Lower leg skin (tissue), 4 donors: ENCODE data around the gene ABLIM1. TPM values are rescaled to one million over a fixed set of nuclear protein-coding genes. Genes with fewer than 3 reads are reported as not detected.

Experiments used
- DNase-seq, 2 donors: peaks; one replicate each; pipeline ENCODE4 v3.0.0-alpha.2; 2019; ENCODE audit warnings: low spot score in 2 of 2
- H3K4me3 ChIP-seq: fragments of 200-600 bp; sonication (generic); 2 replicates; pipeline ENCODE4 v1.5.1; 2017; ENCODE audit warnings: mild to moderate bottlenecking, low read depth; ENCODE audit not compliant: poor library complexity, severe bottlenecking
- POLR2A ChIP-seq, 2 donors: fragments of 450-650 bp; IDR thresholded peaks; one replicate each; pipeline ENCODE4 v1.6.1; 2016 to 2017; ENCODE audit warnings: antibody characterized with exemption in 2 of 2, mild to moderate bottlenecking in 1 of 2, moderate library complexity in 1 of 2
- WGBS, 2 donors: methylation state at CpG; one replicate each; pipeline ENCODE4 v1.1.5; 2018; 5-methylcytosine and 5-hydroxymethylcytosine counted together
- intact Hi-C: fragments of 100-400 bp; cut with DNase I; formaldehyde crosslinking; loops from one replicate; pipeline ENCODE4 v1.15.0; 2023; ENCODE audit warnings: low total_unique reads
- total RNA-seq, 4 donors: library from RNA; depleted of rRNA; stranded (reverse); fragments of >200 nt; gene quantifications; one replicate each; pipeline ENCODE4 v1.1.0, GENCODE V29; 2016
- TF ChIP-seq, protein P1 (sequence below), 3 donors: fragments of 450-650 bp; IDR thresholded peaks; one replicate each; pipeline ENCODE4 v1.5.1; 2016; ENCODE audit warnings: antibody characterized with exemption in 3 of 3, mild to moderate bottlenecking in 3 of 3, moderate library complexity in 2 of 3

ABLIM1 gene
- total RNA-seq, 4 donors from 2014 or later: 171 to 258 (median 209) TPM

DNA sequence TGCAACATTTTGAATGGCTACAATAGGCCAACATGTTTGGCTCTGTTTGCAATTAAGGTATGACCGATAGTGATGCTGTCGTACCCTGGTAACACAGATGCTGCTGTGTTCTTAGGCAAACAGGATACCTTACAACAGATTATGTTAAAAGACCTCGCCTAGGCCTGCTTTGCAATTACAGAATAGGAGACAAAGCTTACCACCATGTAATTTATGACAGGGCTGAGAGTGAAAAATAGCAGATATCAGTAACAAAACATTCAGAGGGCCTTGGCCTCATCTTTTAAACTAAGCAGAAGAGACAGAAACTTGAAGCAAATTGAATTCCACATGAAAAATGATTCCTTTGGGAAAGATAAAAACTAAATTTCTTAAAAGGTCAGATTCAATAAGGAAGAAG is 29.4 kb upstream of the ABLIM1 start:
- WGBS, 2 donors: 72 to 74% methylated on average over 3 of the region's 3 CpGs

DNA sequence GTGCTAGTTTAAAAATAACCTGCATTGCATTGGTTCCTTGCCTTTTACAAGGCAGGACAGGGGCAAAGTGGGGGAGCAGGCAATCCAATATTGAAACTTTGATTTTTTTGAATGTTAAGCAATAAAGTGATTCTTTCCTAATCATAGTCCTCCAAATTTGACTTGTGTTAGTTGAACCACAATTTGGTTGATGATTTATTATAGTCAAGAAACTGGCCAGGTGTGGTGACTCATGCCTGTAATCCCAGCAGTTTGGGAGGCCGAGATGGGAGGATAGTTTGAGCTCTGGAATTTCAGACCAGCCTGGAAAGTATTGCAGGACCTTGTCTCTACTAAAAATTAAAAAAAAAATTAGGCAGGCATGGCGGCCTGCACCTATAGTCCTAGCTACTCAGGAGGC is 27.9 kb upstream of the ABLIM1 start:
- DNase-seq: no peak
- intact Hi-C loops: no loop called here
- no peak overlapping the region for H3K4me3 ChIP-seq
- WGBS, 2 donors: 55 to 75% methylated on average over 2 of the region's 2 CpGs
- TF ChIP-seq, protein P1, sequence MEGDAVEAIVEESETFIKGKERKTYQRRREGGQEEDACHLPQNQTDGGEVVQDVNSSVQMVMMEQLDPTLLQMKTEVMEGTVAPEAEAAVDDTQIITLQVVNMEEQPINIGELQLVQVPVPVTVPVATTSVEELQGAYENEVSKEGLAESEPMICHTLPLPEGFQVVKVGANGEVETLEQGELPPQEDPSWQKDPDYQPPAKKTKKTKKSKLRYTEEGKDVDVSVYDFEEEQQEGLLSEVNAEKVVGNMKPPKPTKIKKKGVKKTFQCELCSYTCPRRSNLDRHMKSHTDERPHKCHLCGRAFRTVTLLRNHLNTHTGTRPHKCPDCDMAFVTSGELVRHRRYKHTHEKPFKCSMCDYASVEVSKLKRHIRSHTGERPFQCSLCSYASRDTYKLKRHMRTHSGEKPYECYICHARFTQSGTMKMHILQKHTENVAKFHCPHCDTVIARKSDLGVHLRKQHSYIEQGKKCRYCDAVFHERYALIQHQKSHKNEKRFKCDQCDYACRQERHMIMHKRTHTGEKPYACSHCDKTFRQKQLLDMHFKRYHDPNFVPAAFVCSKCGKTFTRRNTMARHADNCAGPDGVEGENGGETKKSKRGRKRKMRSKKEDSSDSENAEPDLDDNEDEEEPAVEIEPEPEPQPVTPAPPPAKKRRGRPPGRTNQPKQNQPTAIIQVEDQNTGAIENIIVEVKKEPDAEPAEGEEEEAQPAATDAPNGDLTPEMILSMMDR (IDR thresholded peaks at IDR 0.05): no peak
- no peak for TF ChIP-seq POLR2A (IDR thresholded peaks at IDR 0.05)

More for the DNA sequence above, 29.4 kb upstream of the ABLIM1 start:
- DNase-seq: no peak
- H3K4me3 ChIP-seq: no peak overlapping the region
- intact Hi-C loops: no loop called here
- TF ChIP-seq POLR2A (IDR thresholded peaks at IDR 0.05): no peak
- TF ChIP-seq, protein P1 (IDR thresholded peaks at IDR 0.05): no peak

DNA sequence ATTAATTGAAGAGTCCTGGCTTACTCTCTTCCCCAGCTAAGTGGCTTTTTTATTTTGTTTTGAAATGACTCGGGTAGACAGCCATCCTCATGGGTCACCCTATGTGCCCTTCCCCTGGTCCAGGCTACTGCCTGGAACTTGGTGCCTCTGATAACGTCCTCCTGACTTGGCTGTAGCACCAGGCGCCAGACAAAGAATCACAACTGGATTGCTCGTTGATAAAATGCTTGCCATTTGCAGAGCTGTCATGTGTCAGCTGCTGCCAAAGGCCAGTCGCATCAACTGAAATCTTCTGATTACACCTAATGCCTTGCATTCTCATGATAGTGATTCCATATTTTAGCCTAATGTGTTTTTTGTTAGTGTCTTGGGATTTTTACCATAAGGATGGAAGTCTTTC is 27.4 kb upstream of the ABLIM1 start:
- no peak for TF ChIP-seq POLR2A (IDR thresholded peaks at IDR 0.05)
- H3K4me3 ChIP-seq: no peak overlapping the region
- WGBS, 2 donors: 53 to 57% methylated on average over 5 of the region's 5 CpGs

DNA sequence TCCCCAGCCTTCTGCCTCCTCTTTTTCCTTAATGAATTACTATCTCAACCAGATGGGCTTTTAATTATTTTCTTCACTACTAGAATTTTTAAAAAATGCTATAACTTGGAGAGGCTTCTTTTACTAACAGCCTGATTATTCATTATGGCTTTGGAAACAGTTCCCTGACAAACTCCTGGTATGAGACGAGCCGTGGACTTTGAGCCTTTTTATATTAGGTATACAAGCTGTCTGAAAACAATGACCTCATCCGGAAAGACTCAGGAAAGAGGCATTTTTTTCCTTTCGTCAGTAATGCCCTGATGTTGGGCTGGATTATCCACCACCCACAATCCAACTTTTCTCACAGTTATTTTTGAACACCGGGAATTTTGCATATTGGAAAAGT is 26.7 kb upstream of the ABLIM1 start:
- intact Hi-C loops: no loop called here
- no peak overlapping the region for H3K4me3 ChIP-seq

More for the DNA sequence above, 27.4 kb upstream of the ABLIM1 start:
- no peak for DNase-seq
- intact Hi-C loops: no loop called here

DNA sequence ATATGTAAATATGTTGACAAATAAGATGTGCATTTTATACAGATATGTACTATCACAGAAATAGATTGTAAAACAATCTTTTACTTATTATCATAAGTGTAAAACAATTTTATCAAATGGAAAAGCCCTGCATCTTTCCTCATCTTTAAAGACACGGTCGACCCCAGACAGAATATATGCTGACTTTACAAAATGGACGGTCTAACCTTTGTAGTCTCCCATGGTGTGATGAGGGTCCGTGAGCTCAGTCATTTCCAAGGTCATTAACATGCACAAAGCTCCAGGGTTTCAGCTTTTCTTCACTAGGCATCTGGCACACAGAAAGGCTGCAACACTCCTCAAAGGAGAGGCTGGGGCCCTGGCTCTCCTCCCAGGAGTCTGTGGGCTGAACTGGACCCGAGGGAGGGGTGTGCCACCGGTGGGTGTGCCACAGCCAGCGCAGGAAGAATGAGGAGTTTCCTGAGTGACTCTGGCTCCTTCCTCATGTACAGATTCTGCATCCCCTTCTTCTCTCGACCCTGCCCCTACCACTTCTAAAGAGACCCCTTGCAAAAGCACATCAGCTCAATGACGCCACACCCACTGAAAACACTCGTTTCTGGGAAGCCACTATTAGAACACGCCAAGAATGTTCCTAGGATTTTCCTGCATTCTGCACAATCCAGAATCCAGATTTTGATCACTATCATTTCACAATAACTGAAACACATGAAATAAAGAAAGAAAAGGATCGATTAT is 26.2 kb upstream of the ABLIM1 start:
- no peak overlapping the region for H3K4me3 ChIP-seq
- no peak for TF ChIP-seq POLR2A (IDR thresholded peaks at IDR 0.05)
- TF ChIP-seq, protein P1 (IDR thresholded peaks at IDR 0.05): no peak
- 7 to 8% methylated on average over 12 of the region's 12 CpGs for WGBS, 2 donors
- intact Hi-C loops: no loop called here
- DNase-seq: peak; percentile 52 to 89

More for the DNA sequence above, 26.7 kb upstream of the ABLIM1 start:
- DNase-seq: no peak
- WGBS, 2 donors: 11 to 19% methylated on average over 5 of the region's 5 CpGs
- no peak for TF ChIP-seq POLR2A (IDR thresholded peaks at IDR 0.05)
- TF ChIP-seq, protein P1 (IDR thresholded peaks at IDR 0.05): no peak

DNA sequence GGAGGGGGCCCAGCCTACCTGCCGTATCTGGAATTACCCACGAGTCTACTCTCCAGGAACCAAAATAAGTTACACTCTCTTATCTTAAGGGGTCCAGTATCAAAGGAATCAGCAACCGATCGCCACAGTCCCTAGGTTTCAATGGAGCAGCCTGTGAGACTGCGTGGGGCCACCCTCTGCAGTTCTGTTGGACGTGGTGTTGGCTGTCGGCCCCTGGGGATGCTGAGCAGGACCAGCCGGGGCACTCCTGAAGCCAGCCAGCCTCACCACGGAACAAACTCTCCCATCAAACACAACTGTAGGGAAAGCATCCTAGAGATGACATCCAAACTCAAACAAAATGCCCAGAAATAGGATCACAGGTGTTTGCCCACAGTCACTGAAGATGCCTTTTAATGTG is 25.5 kb upstream of the ABLIM1 start:
- TF ChIP-seq POLR2A (IDR thresholded peaks at IDR 0.05): no peak
- TF ChIP-seq, protein P1 (IDR thresholded peaks at IDR 0.05): no peak
- intact Hi-C loops: no loop called here
- 50 to 56% methylated on average over 9 of the region's 9 CpGs for WGBS, 2 donors
- DNase-seq: no peak
- no peak overlapping the region for H3K4me3 ChIP-seq
